Stomach (tissue), 4 donors: ENCODE measurements around the gene C9orf72.

ENCODE experiments used
- EP300 ChIP-seq: sonication (generic); formaldehyde crosslinking; IDR thresholded peaks from one replicate; pipeline ENCODE4 v1.6.1; 2017; ENCODE audit warnings: antibody characterized with exemption
- POLR2A ChIP-seq, 4 donors: fragments of 450-650 bp; IDR thresholded peaks; one replicate each; pipeline ENCODE4 v1.6.1; 2016; ENCODE audit warnings: antibody characterized with exemption in 4 of 4, control low read depth in 2 of 4, mild to moderate bottlenecking in 1 of 4, moderate library complexity in 1 of 4
- POLR2AphosphoS5 ChIP-seq, 3 donors: sonication (generic); formaldehyde crosslinking; IDR thresholded peaks; one replicate each; pipeline ENCODE4 v1.6.1; 2016; ENCODE audit warnings: antibody characterized with exemption in 3 of 3
- TF ChIP-seq, protein P1 (sequence below), 7 experiments: fragments of 450-650 bp in 4 of 7; fragments of 200-600 bp in 3 of 7; sonication (generic) in 3 of 7; IDR thresholded peaks; one replicate each; pipeline ENCODE4 v1.5.1; 2016 to 2019; ENCODE audit warnings: antibody characterized with exemption in 7 of 7, control low read depth in 2 of 7, mild to moderate bottlenecking in 1 of 7

GRCh38 chr9:27524236-27524635 lies 49.0 kb downstream of the C9orf72 start, which contains the start of gene IFNK:
- TF ChIP-seq POLR2AphosphoS5 (IDR thresholded peaks at IDR 0.05): no peak
- TF ChIP-seq POLR2A (IDR thresholded peaks at IDR 0.05): no peak
- TF ChIP-seq, protein P1, sequence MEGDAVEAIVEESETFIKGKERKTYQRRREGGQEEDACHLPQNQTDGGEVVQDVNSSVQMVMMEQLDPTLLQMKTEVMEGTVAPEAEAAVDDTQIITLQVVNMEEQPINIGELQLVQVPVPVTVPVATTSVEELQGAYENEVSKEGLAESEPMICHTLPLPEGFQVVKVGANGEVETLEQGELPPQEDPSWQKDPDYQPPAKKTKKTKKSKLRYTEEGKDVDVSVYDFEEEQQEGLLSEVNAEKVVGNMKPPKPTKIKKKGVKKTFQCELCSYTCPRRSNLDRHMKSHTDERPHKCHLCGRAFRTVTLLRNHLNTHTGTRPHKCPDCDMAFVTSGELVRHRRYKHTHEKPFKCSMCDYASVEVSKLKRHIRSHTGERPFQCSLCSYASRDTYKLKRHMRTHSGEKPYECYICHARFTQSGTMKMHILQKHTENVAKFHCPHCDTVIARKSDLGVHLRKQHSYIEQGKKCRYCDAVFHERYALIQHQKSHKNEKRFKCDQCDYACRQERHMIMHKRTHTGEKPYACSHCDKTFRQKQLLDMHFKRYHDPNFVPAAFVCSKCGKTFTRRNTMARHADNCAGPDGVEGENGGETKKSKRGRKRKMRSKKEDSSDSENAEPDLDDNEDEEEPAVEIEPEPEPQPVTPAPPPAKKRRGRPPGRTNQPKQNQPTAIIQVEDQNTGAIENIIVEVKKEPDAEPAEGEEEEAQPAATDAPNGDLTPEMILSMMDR (IDR thresholded peaks at IDR 0.05): no peak
- no peak for TF ChIP-seq EP300
